BJ (cell line): Measurements from ENCODE around the gene DTNA. TPM values are rescaled to one million over a fixed set of nuclear protein-coding genes. Genes with fewer than 3 reads are reported as not detected.

Source experiments
- CTCF ChIA-PET: fragments of 350-600 bp; formaldehyde crosslinking; extraction: SDS; loops from one replicate; lab custom pipeline; 2021; ENCODE audit warnings: antibody characterized with exemption, inconsistent platforms; lab: Yijun Ruan, JAX
- POLR2A ChIA-PET: fragments of 300-600 bp; sonication (Branson Sonifier 250); formaldehyde crosslinking; extraction: SDS; loops from one replicate; lab custom pipeline; 2021; ENCODE audit warnings: antibody characterized with exemption; lab: Charles Lee
- DNase-seq: peaks from one replicate; pipeline ENCODE4 v3.0.0-alpha.2; 2011; ENCODE audit warnings: low read depth
- H3K27me3 ChIP-seq: 2 replicates; pipeline ENCODE4 v1.6.0; 2011; ENCODE audit warnings: low read length; ENCODE audit not compliant: control insufficient read depth, insufficient read depth
- H3K36me3 ChIP-seq: 2 replicates; pipeline ENCODE4 v1.5.1; 2011; ENCODE audit warnings: low read length; ENCODE audit not compliant: control insufficient read depth, insufficient read depth
- H3K4me3 ChIP-seq: 2 replicates; pipeline ENCODE4 v1.5.1; 2011; ENCODE audit warnings: low read depth, mild to moderate bottlenecking, control low read depth, low read length
- CTCF ChIP-seq: IDR thresholded peaks from 2 replicates; pipeline ENCODE4 v1.5.1; 2011; ENCODE audit warnings: low read depth, mild to moderate bottlenecking, control low read depth, inconsistent platforms, low read length, moderate library complexity; ENCODE audit not compliant: insufficient read depth
- polyA plus RNA-seq: library from polyadenylated mRNA; depleted of rRNA; stranded (reverse); fragments of >200 nt; gene quantifications from 2 replicates; pipeline ENCODE4 v1.2.3, GENCODE V29; 2011

Gene DTNA
- polyA plus RNA-seq, 1 experiment, result 4.9 TPM

- Histone ChIP-seq H3K27me3 (no peaks in the 10 kb centered on the region), H3K4me3 (no peak overlapping the region), H3K36me3 (no peaks in the 10 kb centered on the region)
- ChIA-PET CTCF (interaction anchor here (1.0 to 1.5 kb wide), 3 partner anchors 13 to 31 kb away, joined by 3 to 5 read pairs (median 3); no protein-coding TSS in a partner anchor), POLR2A (no interaction called here)
- no peak for TF ChIP-seq CTCF
- DNase-seq, result no peak
Measured at GRCh38 chr18:34691614-34692013, 18.5 kb upstream of the DTNA start.

GRCh38 chr18:34694591-34695165, 15.4 kb upstream of the DTNA start:
- ChIA-PET POLR2A (no interaction called here), CTCF (interaction anchor here (1.1 to 1.3 kb wide), 3 partner anchors 10 to 34 kb away, joined by 3 to 5 read pairs (median 4); no protein-coding TSS in a partner anchor)
- TF ChIP-seq CTCF, result no peak
- Histone ChIP-seq H3K36me3 (no peaks in the 10 kb centered on the region), H3K4me3 (no peak overlapping the region), H3K27me3 (no peaks in the 10 kb centered on the region; the same call in 1 of the 2 replicates)
- no peak for DNase-seq

GRCh38 chr18:34695310-34695709, 14.8 kb upstream of the DTNA start:
- no peak overlapping the region for H3K4me3 ChIP-seq
- POLR2A ChIA-PET, result no interaction called here
- no peaks in the 10 kb centered on the region; the same call in 1 of the 2 replicates for H3K27me3 ChIP-seq
- no peaks in the 10 kb centered on the region for H3K36me3 ChIP-seq
- TF ChIP-seq CTCF, result no peak
- CTCF ChIA-PET, result interaction anchor here (0.5 to 1.3 kb wide), 3 partner anchors 11 to 39 kb away, joined by 3 to 4 read pairs (median 3); no protein-coding TSS in a partner anchor
- no peak for DNase-seq

GRCh38 chr18:34696671-34697070, 13.4 kb upstream of the DTNA start:
- no peak for TF ChIP-seq CTCF
- CTCF ChIA-PET, result interaction anchor here (0.8 kb wide), 1 partner anchor 18 kb away, joined by 3 read pairs; no protein-coding TSS in a partner anchor
- Histone ChIP-seq H3K27me3 (no peaks in the 10 kb centered on the region; the same call in 1 of the 2 replicates), H3K4me3 (no peak overlapping the region), H3K36me3 (no peaks in the 10 kb centered on the region)
- POLR2A ChIA-PET, result no interaction called here
- DNase-seq, result no peak

GRCh38 chr18:34697233-34697632, 12.9 kb upstream of the DTNA start:
- no peak for DNase-seq
- no peaks in the 10 kb centered on the region for H3K36me3 ChIP-seq
- no peak for TF ChIP-seq CTCF
- CTCF ChIA-PET, result interaction anchor here (0.8 to 1.5 kb wide), 2 partner anchors 19 to 35 kb away, joined by 3 to 5 read pairs; no protein-coding TSS in a partner anchor
- no peaks in the 10 kb centered on the region; the same call in 1 of the 2 replicates for H3K27me3 ChIP-seq
- no peak overlapping the region for H3K4me3 ChIP-seq
- POLR2A ChIA-PET, result no interaction called here
